HS-27A (cell line): ENCODE measurements around the gene USH2A.

Source experiments
- DNase-seq: peaks from one replicate; pipeline ENCODE4 v3.0.0-alpha.2; 2012; ENCODE audit warnings: low read depth, missing footprints

The USH2A gene, protein sequence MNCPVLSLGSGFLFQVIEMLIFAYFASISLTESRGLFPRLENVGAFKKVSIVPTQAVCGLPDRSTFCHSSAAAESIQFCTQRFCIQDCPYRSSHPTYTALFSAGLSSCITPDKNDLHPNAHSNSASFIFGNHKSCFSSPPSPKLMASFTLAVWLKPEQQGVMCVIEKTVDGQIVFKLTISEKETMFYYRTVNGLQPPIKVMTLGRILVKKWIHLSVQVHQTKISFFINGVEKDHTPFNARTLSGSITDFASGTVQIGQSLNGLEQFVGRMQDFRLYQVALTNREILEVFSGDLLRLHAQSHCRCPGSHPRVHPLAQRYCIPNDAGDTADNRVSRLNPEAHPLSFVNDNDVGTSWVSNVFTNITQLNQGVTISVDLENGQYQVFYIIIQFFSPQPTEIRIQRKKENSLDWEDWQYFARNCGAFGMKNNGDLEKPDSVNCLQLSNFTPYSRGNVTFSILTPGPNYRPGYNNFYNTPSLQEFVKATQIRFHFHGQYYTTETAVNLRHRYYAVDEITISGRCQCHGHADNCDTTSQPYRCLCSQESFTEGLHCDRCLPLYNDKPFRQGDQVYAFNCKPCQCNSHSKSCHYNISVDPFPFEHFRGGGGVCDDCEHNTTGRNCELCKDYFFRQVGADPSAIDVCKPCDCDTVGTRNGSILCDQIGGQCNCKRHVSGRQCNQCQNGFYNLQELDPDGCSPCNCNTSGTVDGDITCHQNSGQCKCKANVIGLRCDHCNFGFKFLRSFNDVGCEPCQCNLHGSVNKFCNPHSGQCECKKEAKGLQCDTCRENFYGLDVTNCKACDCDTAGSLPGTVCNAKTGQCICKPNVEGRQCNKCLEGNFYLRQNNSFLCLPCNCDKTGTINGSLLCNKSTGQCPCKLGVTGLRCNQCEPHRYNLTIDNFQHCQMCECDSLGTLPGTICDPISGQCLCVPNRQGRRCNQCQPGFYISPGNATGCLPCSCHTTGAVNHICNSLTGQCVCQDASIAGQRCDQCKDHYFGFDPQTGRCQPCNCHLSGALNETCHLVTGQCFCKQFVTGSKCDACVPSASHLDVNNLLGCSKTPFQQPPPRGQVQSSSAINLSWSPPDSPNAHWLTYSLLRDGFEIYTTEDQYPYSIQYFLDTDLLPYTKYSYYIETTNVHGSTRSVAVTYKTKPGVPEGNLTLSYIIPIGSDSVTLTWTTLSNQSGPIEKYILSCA (N-terminal part only)

DNA sequence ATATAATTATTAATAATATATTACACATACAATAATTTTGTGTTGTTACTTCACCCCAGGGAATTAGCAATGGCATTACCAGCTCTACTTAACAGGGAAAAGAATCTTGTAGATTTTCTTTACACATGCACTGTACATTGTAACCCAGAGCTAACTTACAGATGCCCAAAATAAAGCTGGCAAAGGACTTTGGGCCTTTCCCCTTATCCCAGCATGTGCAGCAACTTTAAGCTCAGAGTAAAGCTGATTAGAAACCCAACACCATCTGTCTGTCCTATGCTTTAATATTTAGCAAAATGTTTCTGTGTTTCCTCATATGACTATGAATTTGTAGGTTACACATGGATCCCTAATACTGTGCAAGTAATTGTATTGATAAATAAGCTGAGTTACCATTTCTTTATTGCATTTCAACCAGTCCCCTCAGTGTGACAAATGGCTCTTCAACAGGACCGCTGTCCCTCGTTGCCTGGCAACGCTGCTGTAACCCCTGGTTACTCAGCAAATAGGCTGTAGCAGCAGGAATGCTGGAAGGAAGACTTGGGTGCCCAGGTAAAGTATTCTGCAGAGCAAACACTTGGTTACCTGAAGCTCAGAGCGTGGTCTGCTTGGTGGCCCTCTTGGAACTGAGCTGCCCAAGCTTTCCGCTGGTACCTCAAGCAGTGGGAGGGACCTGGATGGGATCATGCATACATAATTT, at the start of gene USH2A:
TSS of gene USH2A (minus strand) at position 628 of the 700 bp plus-strand sequence. CDS start 1,112 bp downstream, outside the sequence.
- no peak for DNase-seq

DNA sequence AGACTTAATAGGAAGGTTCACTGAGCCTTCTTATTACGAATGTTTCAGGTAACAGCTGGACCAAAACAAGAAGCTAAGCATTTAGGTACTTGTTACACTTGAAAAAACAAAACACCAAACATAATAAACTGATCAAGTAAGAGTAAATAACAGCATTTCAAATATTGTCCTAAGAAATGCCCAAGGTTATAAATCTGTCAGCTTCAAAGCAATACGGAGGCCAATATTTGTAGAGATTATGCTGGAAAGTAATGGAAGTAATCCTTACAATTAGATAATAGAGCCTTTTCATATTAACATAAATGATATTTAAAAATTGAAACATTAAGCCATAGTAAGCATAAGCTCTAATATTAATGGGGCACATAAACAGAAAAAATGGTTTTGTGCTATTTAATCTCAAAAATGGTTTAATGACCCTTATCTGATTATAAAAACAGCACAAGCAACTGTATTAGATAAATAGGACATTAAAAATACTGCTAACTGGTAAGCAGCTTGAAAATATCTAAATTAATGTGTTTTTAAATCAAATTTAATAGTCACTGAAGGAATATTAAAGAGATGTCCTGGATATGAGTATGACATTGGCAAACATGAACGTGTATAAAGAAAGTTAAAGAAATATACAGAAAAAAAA, 43.0 kb upstream of the USH2A start:
- no peak for DNase-seq

DNA sequence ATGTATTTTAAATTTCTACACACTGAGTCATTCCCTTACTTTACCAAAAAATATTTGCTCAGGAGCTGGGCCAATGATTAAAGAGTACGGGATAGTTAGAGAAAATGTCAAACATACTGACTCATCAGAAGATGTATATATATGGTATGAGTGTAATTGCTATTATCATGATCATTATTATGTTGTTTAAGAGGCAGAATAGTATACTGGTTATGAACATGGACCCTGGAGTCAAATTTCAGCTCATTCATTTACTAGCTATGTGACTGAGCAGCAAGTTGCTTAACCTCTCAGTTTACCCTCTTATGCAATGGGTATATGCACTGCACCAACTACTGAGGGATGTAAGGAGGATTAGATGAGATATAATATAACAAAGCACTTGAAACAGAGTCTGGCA, 41.2 kb upstream of the USH2A start:
- peak; percentile 82 for DNase-seq

DNA sequence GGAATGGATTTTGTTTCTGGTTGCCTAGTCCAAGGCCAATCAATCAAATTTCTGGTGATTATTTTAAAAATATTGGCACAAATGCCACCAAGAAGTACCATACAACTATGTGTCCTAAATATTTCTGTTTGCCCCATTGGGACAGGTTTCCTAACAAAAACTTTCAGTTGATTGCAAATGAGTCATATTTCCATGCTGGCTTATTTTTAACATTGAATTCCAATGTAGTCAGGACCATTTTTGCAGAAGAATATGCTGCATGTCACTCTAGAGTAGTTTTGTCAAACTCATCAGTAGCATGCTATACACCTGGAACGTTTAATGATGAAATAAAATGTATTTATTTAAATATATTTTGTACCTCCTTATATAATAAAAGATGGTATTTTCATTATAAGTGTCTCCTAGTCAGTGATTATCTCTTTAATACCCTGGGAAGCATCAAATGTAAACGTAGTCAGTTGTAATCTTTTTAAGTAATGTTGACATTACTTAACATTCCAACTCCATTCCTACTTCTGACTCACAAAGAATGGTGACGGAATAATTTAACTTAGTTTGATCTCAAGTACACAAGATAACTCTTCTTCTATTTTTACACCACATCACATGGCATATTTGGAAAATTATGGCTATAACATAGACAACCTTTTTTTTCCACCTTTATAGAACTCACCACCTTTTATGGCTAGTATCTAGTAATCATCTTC, 39.0 kb upstream of the USH2A start:
- DNase-seq, result no peak

DNA sequence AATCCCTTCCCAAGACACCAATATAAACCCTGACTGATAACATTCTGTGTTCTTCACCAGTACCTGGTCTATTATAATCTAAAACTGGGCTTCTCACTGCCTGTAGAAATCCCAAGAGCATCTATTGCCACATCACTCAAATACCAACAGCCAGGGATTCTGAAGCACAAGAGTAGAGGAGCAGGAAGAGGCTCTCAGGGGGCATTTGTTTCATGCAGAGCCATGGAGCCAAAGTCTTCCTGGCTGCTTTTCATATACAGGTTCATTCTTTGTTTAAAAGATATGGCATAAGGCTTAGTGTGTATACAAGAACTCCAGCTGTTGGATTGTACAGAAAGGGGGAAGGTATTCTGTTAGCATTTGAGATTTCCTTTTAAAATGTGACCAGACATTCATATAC, 38.2 kb upstream of the USH2A start:
- DNase-seq, result no peak

DNA sequence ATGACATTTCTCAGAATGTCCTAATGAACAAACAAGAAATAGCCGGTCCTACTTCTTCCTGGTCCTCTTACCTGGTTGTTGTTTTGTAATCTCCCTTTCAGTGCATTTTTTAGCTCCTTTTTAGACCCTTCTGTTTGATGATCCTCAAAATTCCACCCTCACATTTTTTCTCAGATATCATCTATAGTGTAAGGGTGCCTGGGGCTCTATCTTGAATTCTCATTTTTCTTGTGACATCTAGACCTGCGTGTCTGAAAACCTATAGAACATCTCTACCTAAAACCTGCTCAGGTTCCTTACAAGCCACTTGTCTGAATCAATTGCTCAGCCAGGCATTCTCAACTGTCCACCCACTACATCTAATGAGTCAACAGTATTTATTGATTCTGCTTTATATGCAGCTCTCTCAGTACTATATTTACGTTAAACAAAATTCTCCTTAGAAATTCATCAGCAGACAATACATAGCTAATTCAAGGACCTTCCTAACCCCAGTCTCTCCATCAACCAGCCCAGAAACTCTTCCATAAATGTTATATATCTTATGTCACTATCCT, 36.5 kb upstream of the USH2A start:
- no peak for DNase-seq

DNA sequence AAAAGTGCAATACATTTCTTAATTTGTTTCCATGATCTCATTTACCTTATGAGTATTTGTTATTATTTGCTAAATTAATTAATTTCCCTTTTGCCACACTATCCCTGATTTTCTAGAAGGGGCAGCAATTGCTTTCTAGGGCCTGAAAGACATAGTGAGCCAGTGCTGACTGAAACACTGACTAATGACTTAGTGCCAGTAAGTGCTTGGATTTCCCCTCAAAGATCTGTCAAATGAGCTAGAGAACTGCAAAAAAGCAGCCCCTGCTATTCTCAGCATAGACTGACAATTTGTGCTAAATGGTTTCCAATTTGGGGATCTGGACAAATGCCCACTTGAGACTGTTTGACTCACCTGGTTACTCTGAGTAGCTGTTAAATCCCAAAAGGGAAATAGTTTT, 35.6 kb upstream of the USH2A start:
- DNase-seq, result no peak

DNA sequence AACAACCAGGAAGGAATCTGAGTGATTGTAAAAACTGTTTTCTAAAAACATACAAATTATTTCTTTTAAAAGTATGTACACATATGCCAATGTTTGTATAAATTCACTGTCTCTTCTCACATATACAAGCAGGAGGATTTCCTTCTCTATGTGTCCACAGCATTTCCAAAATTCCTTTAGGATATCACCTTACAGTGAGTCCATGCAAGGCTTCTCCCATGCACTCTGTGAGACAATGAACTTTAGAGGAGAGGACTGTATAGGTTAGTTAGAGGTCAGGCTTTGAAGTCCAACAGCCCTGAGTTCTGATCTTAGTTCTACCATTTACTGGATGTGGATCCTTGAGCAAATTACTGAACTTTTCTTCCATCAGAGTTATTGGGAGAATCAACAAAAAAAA, 34.1 kb upstream of the USH2A start:
- DNase-seq, result no peak

DNA sequence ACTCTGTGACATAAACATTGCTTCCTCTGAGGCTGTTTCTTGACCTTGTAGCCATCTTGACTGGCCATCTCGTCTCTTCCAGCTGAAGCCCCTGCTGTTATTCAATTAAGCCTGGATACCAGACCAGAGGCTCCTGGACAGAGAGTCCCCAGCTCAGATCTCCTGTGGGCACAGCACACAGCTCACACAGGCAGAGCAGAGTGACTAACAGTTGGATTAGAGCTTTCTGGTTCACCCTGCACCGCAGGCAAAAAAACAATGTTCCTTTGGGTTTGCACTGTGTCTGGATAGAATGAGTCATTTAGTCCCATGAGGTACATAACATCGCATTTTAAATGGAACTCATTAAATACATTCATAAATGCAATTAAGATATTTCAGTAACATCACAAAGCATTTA, 33.4 kb upstream of the USH2A start:
- no peak for DNase-seq

DNA sequence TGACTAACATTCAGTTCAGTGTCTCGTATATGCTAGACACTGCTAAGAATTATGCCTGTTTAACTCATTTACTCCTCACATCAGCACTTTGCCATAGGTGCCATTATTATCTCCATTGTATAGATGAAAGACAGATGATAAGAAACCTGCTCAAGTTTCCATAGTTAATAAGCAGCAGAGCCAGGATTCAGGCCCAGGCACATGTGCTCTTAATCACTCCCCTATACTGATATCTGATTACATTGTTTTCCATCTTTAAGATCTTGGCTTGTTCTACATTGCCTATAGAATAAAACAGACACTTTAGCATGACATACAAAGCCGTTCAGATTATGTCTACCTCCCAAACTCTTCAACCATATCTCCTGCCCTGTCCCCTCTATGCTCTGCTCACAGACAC, 30.5 kb upstream of the USH2A start:
- no peak for DNase-seq

DNA sequence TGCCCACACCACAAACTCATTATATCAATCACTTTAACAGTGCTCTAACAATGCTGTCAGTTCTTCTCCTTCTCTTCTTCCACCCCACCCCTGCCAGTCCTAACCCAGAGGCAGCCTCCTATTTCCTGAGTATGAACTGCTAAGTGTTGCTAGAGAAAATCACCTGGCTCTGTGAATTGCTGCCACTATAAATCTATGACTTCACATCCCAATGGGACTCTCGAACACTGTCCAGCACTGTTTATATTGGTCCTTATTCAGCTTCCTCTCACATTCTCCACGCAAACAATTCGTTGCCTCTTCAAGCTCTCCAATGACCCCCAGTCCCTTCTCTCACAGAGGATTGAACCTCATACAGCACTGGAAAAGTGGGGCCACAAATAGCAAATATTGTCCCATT, 27.0 kb upstream of the USH2A start:
- no peak for DNase-seq

DNA sequence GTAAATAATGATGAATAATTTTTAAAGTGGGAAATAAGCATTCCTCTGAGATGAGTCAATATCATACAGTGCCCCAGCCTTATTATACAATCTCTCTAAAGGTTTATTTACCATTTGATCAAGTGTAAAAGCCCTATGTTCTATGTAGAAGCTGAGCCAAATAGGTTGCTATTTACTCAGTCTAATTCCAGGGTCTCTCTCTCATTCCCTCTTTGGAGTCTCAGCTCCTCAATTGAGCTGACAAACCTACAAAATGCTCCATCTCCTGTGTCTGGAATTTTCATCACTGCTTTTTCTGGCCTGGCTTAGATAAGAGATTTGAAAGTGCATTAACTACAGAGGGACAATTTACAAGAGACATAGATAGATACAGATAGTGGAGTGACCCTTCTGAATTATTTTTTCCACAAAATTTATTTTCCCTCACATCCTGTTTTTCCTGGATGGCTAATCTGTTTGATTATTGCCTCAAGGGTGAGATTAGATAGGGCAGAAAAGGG, 24.8 kb upstream of the USH2A start:
- no peak for DNase-seq

DNA sequence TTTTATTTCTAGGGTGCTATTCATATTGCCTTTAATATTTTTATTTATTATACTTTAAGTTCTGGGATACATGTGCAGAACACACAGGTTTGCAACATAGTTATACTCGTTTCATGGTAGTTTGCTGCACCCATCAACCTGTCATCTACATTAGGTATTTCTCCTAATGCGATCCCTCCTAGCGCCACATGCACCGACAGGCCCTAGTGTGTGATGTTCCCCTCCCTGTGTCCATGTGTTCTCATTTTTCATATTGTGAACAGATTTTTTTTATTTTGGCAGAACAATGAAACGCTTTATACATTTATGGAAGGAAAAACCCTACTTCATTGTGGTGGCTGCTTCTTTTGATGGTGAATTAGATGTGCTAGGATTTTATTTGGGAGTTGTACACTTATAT, 14.4 kb upstream of the USH2A start:
- DNase-seq, result no peak

DNA sequence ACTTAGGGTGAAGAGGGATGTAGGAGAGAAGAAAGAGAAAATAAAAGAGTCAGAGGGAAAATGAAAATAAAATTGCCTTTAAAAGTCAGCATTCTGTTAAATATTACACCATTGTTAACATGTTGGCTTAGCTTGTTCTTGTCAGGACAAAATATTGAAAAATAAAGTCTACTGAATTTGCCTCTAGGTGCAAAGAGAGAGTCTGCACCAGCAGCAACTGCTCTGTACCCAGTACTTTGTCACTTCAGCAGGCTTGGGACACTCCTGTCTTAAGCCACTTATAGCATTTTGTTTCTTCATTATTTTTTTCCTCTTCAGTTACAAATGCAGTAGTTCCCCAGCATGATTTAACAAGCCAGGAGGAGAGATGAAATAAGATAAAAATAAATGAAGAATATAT, 11.0 kb upstream of the USH2A start:
- DNase-seq, result no peak

DNA sequence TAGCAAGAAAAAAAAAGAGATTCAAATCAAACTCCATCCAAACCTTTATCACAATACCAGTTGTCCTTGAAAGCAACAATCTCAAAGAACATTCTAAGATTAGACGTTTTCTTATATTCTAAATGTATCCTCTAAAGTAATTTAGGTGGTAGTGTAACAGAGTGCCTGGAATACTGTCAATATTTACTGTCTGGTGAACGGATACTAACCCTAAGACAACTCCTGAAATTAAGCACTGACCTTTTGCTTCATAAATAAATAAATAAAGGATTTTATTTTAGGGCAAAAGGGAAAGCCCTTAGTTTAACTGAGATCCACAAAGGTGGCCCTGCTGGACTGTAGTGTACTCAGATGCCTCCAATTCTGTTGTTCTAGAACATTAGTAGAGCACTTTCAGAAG, 9.9 kb upstream of the USH2A start:
- DNase-seq, result no peak

DNA sequence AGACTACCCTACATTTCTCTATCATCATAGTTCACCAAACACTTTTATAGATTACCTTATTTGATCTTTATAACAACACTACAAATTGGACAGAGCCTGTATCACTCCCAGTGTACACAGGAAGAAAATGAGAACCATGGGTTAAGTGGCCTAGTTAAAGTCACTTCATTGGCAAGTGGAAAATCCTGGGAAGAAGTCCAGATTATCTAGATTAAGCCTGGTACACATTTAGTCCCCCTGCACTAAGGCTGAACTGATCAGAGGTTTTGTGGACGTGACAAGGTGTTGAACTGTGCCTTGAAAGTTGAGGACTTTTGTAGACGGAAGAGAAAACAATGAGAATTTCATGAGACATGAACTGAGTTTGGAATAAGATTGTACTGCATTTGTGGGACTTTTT, 7.5 kb upstream of the USH2A start:
- no peak for DNase-seq

DNA sequence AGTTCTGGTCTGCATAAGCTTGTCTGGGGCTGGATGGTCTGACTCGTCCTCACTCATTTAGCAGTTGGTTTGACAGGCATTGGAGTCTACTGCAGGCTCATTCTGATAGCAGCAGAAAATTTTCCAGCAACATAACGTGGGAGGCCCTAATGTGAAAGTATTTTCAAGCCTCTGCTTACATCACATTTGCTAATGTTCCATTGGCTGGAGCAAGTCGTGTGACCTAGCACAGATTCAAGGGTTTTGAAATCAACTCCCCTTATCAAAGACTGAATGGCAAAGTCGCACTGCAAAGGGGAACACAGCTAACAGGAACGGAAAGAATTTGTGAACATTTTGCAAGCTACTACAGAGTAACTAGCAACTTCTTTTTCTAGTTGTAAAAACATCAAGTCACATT, 2.3 kb upstream of the USH2A start:
- DNase-seq, result no peak

DNA sequence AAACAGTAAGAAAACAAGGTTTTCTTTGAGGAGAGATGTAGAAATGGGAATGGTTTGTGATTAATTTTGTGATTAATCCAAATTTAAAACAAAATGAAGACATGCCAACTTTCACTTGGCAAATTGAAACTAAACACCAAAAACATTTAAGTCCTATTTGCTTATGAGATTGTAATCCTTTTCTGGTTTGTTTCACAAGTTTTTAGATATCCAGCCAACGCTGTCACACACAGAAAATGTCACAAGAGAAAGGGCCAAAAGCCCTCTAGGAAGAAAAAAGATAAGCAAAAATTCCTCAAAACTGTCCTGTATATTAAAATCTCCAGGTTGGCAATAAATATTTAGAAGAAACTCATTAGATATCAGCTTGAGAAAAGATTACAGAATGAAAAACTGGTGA, 2.5 kb downstream of the USH2A start:
- DNase-seq, result no peak

DNA sequence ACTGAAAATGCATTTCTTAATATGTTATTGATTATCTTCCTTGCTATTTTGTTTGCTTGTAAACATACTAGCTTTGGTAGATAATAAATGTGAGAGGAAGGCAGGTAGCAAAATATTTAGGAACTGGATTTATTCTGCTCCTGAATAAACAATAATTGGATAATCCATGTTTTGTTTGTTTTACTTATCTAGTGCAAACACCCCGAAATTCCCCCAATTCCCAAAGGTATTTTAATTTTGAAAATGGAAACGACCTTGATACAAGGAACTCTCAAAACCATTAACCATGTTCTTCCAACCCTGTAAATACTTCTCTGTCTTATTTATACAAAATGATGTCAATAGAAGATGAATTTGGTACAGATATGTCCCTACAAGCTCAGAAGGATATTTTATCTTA, 3.0 kb downstream of the USH2A start:
- DNase-seq, result no peak

DNA sequence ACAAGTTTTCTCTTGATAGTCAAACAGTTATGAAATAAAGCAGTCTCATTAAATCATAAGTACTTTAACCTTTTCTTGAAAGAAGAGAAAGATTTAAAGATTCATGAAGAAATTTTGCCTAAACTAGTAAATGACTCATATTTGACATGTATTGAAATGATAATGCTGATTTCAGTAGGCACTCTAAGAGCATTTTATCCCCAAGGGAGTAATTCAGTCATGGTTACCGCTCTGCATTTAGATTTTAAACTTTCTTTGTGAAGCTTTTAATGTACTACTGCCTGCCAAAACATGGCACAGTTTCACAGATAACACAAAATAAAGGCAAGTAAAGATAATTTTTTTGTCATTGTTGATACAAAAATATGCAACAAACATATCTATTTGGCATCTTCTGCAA, 6.8 kb downstream of the USH2A start:
- no peak for DNase-seq
